Measurements from ENCODE around the gene GPRASP3.
"Not testable (repeated sequence)": the region's sequence is repeated elsewhere in the genome, so short reads cannot be mapped to it uniquely, and the experiment has no call there.

GRCh38 chrX:102677479-102677878, 43.1 kb upstream of the GPRASP3 start:
- TF ChIP-seq CTCF, POLR2A (IDR thresholded peaks at IDR 0.05): not testable (repeated sequence)

Measured in transverse colon (tissue), 3 donors.